ENCODE results near the gene GAGE12G. TPM values are rescaled to one million over a fixed set of nuclear protein-coding genes. Genes with fewer than 3 reads are reported as not detected.

The GAGE12G gene
- total and polyA plus RNA-seq, 7 donors, result not detected

DNA sequence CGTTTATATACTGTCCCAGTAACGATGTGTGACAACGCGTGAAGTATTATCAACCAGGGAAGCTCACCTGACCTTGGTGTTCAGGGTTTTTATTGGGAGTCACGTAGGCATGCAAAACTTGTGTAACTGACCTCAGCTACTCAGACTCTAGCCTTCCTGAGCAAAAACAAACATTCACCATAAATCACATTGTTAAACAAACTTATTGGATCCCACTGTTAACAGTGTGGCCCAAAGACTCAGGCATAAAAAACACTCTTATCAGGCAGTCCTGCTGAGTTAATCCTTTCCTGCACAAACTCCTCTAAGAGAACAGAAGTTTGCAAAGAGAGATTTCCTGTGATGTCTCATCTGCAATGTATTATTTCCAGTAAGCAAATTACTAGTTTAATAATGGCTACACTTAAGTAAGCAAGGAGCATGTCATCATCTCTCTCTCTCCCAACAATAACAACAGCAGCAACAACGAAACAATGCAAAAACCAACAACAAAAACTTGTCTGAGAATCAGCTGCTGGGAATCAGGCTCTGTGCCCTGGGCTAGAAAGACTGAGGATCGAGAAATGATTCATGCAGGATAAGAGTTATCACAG lies 40.6 kb downstream of the GAGE12G start:
- Histone ChIP-seq H3K36me3 (no peaks in the 10 kb centered on the region), H3K4me3 (no peak overlapping the region), H3K27ac (no peak overlapping the region), H3K4me1 (no peaks in the 10 kb centered on the region), H3K27me3 (no peaks in the 10 kb centered on the region), H3K9me3 (no peaks in the 10 kb centered on the region)
- WGBS, 2 donors, result 29 to 54% methylated on average over 7 of the region's 7 CpGs
- TF ChIP-seq POLR2A (IDR thresholded peaks at IDR 0.05), result no peak
- no peak for TF ChIP-seq CTCF (IDR thresholded peaks at IDR 0.05)
- TF ChIP-seq POLR2AphosphoS5 (IDR thresholded peaks at IDR 0.05), result no peak
- no peak for TF ChIP-seq EP300 (IDR thresholded peaks at IDR 0.05)
- DNase-seq, result no peak
- intact Hi-C loops (cut with DNase I), result no loop called here

GRCh38 chrX:49618574-49618973 lies 48.4 kb downstream of the GAGE12G start:
- TF ChIP-seq POLR2A (IDR thresholded peaks at IDR 0.05), result no peak
- TF ChIP-seq EP300 (IDR thresholded peaks at IDR 0.05), result no peak
- no peak for TF ChIP-seq POLR2AphosphoS5 (IDR thresholded peaks at IDR 0.05)
- TF ChIP-seq CTCF (IDR thresholded peaks at IDR 0.05), result no peak
- Histone ChIP-seq H3K36me3 (no peaks in the 10 kb centered on the region), H3K4me3 (no peak overlapping the region), H3K9me3 (no peaks in the 10 kb centered on the region), H3K4me1 (no peaks in the 10 kb centered on the region), H3K27ac (no peak overlapping the region), H3K27me3 (no peaks in the 10 kb centered on the region)
- intact Hi-C loops (cut with DNase I), result no loop called here
- WGBS, 2 donors, result 82 to 89% methylated on average over 2 of the region's 2 CpGs
- no peak for DNase-seq

Small RNA genes within 50 kb of the gene (small RNA-seq; reads per million reads assigned to genes)
- gene GAGE12B, result 0 reads per million in 3 donors

Other genes with a start within 250 kb of the GAGE12G start
- not detected for gene GAGE12J, start 248.4 kb upstream of the GAGE12G start, total RNA-seq
- not detected for gene GAGE12J, start 248.4 kb upstream of the GAGE12G start, polyA plus RNA-seq
- gene GAGE13, start 238.8 kb upstream of the GAGE12G start, total RNA-seq, result not detected
- not detected for gene GAGE13, start 238.8 kb upstream of the GAGE12G start, polyA plus RNA-seq
- gene GAGE12C, start 38.2 kb upstream of the GAGE12G start, total RNA-seq, result not detected
- not detected for gene GAGE12C, start 38.2 kb upstream of the GAGE12G start, polyA plus RNA-seq
- not detected for gene GAGE12D, start 28.7 kb upstream of the GAGE12G start, total RNA-seq
- gene GAGE12D, start 28.7 kb upstream of the GAGE12G start, polyA plus RNA-seq, result not detected
- gene GAGE12E, start 19.1 kb upstream of the GAGE12G start, total RNA-seq, result not detected
- not detected for gene GAGE12E, start 19.1 kb upstream of the GAGE12G start, polyA plus RNA-seq
- gene GAGE12F, start 9.6 kb upstream of the GAGE12G start, total RNA-seq, result not detected
- not detected for gene GAGE12F, start 9.6 kb upstream of the GAGE12G start, polyA plus RNA-seq
- gene GAGE12H, start 9.5 kb downstream of the GAGE12G start, total RNA-seq, result not detected
- not detected for gene GAGE12H, start 9.5 kb downstream of the GAGE12G start, polyA plus RNA-seq
- gene GAGE2A, start 19.1 kb downstream of the GAGE12G start, total RNA-seq, result not detected
- not detected for gene GAGE2A, start 19.1 kb downstream of the GAGE12G start, polyA plus RNA-seq
- not detected for gene GAGE1, start 28.6 kb downstream of the GAGE12G start, total RNA-seq
- gene GAGE1, start 28.6 kb downstream of the GAGE12G start, polyA plus RNA-seq, result not detected
- gene PAGE1, start 125.6 kb downstream of the GAGE12G start, total RNA-seq, result not detected
- not detected for gene PAGE1, start 125.6 kb downstream of the GAGE12G start, polyA plus RNA-seq

Data from sigmoid colon (tissue), 7 donors.